ENCODE results near the gene ZNF14.
"Not testable (repeated sequence)": the region's sequence is repeated elsewhere in the genome, so short reads cannot be mapped to it uniquely, and the experiment has no call there.

ZNF14 gene

GRCh38 chr19:19686580-19686979 is 46.3 kb downstream of the ZNF14 start:
- DNase-seq, result no peak

- not testable (repeated sequence) for DNase-seq
These were observed 46.8 kb downstream of the ZNF14 start for GRCh38 chr19:19686119-19686518.

GRCh38 chr19:19679176-19680073 is 53.5 kb downstream of the ZNF14 start:
- no peak for DNase-seq

- no peak for DNase-seq
These were observed 55.3 kb downstream of the ZNF14 start for GRCh38 chr19:19677579-19677978.

GRCh38 chr19:19674315-19674714 is 58.6 kb downstream of the ZNF14 start:
- DNase-seq, result no peak

- no peak for DNase-seq
These were observed 60.1 kb downstream of the ZNF14 start for GRCh38 chr19:19672816-19673215.

- DNase-seq, result no peak
These were observed 62.8 kb downstream of the ZNF14 start for GRCh38 chr19:19670070-19670551.

GRCh38 chr19:19668230-19669012 is 64.5 kb downstream of the ZNF14 start, which contains the start of gene ZNF101:
Gene ZNF101 (plus strand): TSS chr19:19668839. CDS start chr19:19668964, 125 bp downstream.
- DNase-seq, result peak; percentile 94

GRCh38 chr19:19665420-19665948 is 67.4 kb downstream of the ZNF14 start:
- not testable (repeated sequence) for DNase-seq

- DNase-seq, result peak; percentile 97 to 99
These were observed 69.4 kb downstream of the ZNF14 start, which contains the start of gene ATP13A1 for GRCh38 chr19:19663256-19664120. Gene ATP13A1 (minus strand): TSS chr19:19663676. CDS start chr19:19663666, 10 bp downstream.

- no peak for DNase-seq
These were observed 70.0 kb downstream of the ZNF14 start for GRCh38 chr19:19662871-19663255.

GRCh38 chr19:19662344-19662743 is 70.6 kb downstream of the ZNF14 start:
- DNase-seq, result no peak

GRCh38 chr19:19661675-19662251 is 71.1 kb downstream of the ZNF14 start:
- DNase-seq, result peak; percentile 71

- no peak for DNase-seq
These were observed 71.7 kb downstream of the ZNF14 start for GRCh38 chr19:19661141-19661674.

All from CD4-positive, alpha-beta T cell treated with Interleukin-1 beta for 1 hour (primary cell).